Muscle of leg (tissue), 11 donors: ENCODE data around the gene SMAP2. TPM values are rescaled to one million over a fixed set of nuclear protein-coding genes. Genes with fewer than 3 reads are reported as not detected.

Experiments used
- DNase-seq: peaks from one replicate; pipeline ENCODE4 v3.0.0; 2013
- H3K27ac ChIP-seq: one replicate; pipeline ENCODE4 v1.5.1; 2013; ENCODE audit warnings: mild to moderate bottlenecking, low read length, control low read depth
- H3K27me3 ChIP-seq: one replicate; pipeline ENCODE4 v1.6.1; 2013; ENCODE audit warnings: low read length; ENCODE audit not compliant: control insufficient read depth, insufficient read depth
- H3K36me3 ChIP-seq: one replicate; pipeline ENCODE4 v1.6.1; 2013; ENCODE audit warnings: low read length; ENCODE audit not compliant: control insufficient read depth, insufficient read depth
- H3K4me1 ChIP-seq: one replicate; pipeline ENCODE4 v1.6.1; 2013; ENCODE audit warnings: low read length; ENCODE audit not compliant: control insufficient read depth, insufficient read depth
- H3K4me3 ChIP-seq: one replicate; pipeline ENCODE4 v1.5.1; 2013; ENCODE audit warnings: low read length, control low read depth
- H3K9me3 ChIP-seq: replicated peaks from 2 replicates; pipeline ENCODE4 v1.6.1; 2013; ENCODE audit warnings: low read depth, low read length; ENCODE audit not compliant: control insufficient read depth
- WGBS: methylation state at CpG from one replicate; pipeline ENCODE4 v1.1.5; 2013; ENCODE audit warnings: missing lambda C conversion rate; ENCODE audit not compliant: insufficient coverage; 5-methylcytosine and 5-hydroxymethylcytosine counted together
- polyA plus RNA-seq, 8 donors: library from polyadenylated mRNA; unstranded; fragments of 120-200 nt; gene quantifications; one replicate each; pipeline versions ENCODE4 v1.2.1 to v1.2.3, GENCODE V29; 2013; ENCODE audit warnings: inconsistent platforms in 1 of 8, low replicate concordance in 1 of 8; ENCODE audit not compliant: insufficient read length in 8 of 8, insufficient read depth in 1 of 8
- total RNA-seq: library from RNA; stranded (reverse); fragments of 120-200 nt; gene quantifications from one replicate; pipeline ENCODE4 v1.2.4, GENCODE V29; 2013

The SMAP2 gene
- total and polyA plus RNA-seq, 9 donors = 14.0 to 20.1 (median 16.7) TPM

DNA sequence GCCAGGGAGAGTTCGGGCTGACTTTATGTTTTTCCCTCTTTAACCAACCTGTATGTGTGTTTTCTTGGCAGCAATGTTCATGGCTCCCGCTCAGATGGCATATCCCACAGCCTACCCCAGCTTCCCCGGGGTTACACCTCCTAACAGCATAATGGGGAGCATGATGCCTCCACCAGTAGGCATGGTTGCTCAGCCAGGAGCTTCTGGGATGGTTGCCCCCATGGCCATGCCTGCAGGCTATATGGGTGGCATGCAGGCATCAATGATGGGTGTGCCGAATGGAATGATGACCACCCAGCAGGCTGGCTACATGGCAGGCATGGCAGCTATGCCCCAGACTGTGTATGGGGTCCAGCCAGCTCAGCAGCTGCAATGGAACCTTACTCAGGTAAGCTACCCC, 43.2 kb downstream of the SMAP2 start:
- WGBS = 89% methylated on average over 1 of the region's 4 CpGs
- no peaks in the 10 kb centered on the region for H3K27me3 ChIP-seq
- H3K4me3 ChIP-seq = no peak overlapping the region
- H3K4me1 ChIP-seq = peaks cover under 1% of the 10 kb centered on the region
- no peaks in the 10 kb centered on the region for H3K9me3 ChIP-seq
- no peak for DNase-seq
- no peak overlapping the region for H3K27ac ChIP-seq
- peaks cover 37% of the 10 kb centered on the region for H3K36me3 ChIP-seq

GRCh38 chr1:40421431-40422384, 48.2 kb downstream of the SMAP2 start:
- Histone ChIP-seq H3K27ac (no peak overlapping the region), H3K4me1 (peaks cover 2% of the 10 kb centered on the region), H3K27me3 (no peaks in the 10 kb centered on the region), H3K4me3 (no peak overlapping the region), H3K9me3 (no peaks in the 10 kb centered on the region), H3K36me3 (peaks cover 20% of the 10 kb centered on the region)
- 71% methylated on average over 5 of the region's 15 CpGs for WGBS
- peak; percentile 32 for DNase-seq

DNA sequence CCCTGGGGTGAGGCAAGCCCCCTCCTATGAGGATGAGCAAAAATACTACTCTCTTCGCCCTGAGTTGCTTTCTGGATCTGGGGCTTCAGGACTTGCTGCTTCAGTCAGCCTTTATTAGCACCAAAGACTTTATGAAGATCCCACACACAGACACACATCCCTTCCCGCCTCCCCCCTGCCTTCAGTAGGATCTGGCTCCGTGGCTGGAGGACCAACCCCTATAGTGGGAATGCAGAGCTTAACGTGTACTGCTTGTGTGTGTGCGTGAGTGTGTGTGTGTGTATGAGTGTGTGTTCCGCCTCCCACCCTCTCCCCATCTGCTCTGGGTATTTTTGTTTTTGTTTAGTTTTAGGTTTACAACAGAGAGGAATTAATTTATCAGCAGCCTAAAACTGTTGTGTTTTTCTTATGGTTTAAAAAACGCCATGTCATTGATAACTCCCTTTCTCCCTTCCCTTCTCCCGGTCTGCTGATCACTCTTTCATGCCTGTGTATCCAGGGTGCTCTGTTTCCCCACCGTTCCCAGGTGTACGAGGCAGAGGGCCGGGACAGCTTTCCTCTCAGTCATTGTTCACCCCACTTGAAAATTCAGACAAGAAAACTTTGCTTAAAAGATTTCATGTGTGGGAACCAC, 49.2 kb downstream of the SMAP2 start:
- Histone ChIP-seq H3K27me3 (no peaks in the 10 kb centered on the region), H3K27ac (no peak overlapping the region), H3K9me3 (no peaks in the 10 kb centered on the region), H3K4me3 (no peak overlapping the region), H3K36me3 (peaks cover 11% of the 10 kb centered on the region), H3K4me1 (peaks cover 2% of the 10 kb centered on the region)
- 82% methylated on average over 4 of the region's 11 CpGs for WGBS
- DNase-seq = no peak

DNA sequence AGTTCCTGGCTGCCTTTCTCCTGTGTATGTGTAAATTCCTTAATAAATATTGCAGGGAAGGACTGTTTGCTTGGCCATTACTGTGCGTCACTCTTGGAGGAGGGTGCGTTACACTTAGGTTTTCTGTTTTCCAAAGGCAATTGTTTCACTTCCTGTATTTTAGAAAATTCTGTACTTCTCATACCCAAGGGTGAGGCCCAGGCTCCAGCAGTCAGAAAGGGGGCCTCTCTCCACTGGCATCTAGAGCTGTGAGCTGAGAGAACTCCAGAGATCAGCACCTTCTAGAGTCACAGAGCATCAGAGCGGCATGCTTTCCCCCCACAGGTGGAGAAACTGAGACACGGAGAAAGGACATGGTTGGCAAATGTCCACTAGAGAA, 49.7 kb downstream of the SMAP2 start:
- Histone ChIP-seq H3K36me3 (peaks cover 11% of the 10 kb centered on the region), H3K27me3 (no peaks in the 10 kb centered on the region)
- WGBS = no CpG with 5 or more reads among the region's 4 CpGs

DNA sequence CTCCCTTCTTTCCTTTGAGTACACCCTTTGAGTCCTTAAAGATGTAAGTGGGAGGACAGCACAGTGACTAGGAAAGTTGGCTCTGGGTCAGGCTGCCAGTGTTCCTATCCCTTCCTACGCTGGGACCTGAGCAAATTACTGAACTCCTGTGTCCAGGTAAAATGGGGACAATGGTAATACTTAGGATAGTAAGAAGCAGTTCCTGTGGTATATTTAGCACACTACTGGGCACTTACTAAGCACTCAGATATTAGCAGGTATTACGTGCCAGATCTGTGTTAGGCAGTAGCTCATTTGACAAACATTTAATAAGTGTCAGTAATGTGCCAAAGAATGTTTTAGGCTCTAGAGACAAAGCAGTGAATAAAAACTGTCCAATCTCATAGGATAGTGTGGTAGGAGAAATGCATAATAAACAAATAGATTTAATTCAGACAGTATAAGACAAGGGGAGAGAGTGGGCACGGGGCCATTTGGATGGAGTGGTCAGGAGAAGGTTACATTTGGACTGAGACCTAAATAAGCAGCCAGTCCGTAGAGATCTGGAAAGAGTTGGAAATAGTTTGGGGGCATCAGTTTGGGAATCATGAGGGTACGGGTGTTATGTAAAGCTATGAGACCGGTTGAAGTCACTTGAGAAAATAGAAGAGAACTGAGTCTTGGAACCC, 50.6 kb downstream of the SMAP2 start:
- Histone ChIP-seq H3K27me3 (no peaks in the 10 kb centered on the region), H3K36me3 (peaks cover 11% of the 10 kb centered on the region), H3K27ac (no peak overlapping the region), H3K9me3 (no peaks in the 10 kb centered on the region), H3K4me1 (peaks cover 2% of the 10 kb centered on the region), H3K4me3 (no peak overlapping the region)
- DNase-seq = no peak
- 89% methylated on average over 5 of the region's 6 CpGs for WGBS

More for the DNA sequence above, 49.7 kb downstream of the SMAP2 start:
- no peaks in the 10 kb centered on the region for H3K9me3 ChIP-seq
- peak; percentile 62 for DNase-seq
- peaks cover 2% of the 10 kb centered on the region for H3K4me1 ChIP-seq
- no peak overlapping the region for H3K27ac ChIP-seq
- no peak overlapping the region for H3K4me3 ChIP-seq

- DNase-seq = no peak
- H3K4me3 ChIP-seq = no peak overlapping the region
- 82% methylated on average over 3 of the region's 4 CpGs for WGBS
- peaks cover 2% of the 10 kb centered on the region for H3K4me1 ChIP-seq
- no peaks in the 10 kb centered on the region for H3K9me3 ChIP-seq
- H3K36me3 ChIP-seq = peaks cover 11% of the 10 kb centered on the region
- H3K27me3 ChIP-seq = no peaks in the 10 kb centered on the region
- H3K27ac ChIP-seq = no peak overlapping the region
These were observed 51.7 kb downstream of the SMAP2 start for GRCh38 chr1:40425198-40425597.

DNA sequence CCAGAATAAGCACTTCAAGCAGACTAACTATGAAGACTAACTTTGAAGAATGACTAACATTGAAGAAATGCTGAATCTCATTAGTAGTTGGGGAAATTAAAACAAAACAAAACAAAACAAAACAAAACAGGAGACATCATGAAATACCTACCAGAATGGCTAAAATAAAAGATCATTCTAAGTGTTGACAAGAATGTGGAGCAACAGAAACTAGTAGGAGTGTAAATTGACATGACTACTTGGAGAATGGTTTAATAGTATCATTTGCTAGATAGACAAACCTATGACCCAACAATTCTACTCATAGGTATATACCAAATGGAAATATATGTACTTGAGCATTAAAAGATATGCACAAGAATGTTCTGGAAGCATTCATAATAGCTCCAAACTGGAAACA, 57.9 kb downstream of the SMAP2 start:
- H3K36me3 ChIP-seq = no peaks in the 10 kb centered on the region

GRCh38 chr1:40432644-40433390, 59.3 kb downstream of the SMAP2 start:
- H3K27me3 ChIP-seq = no peaks in the 10 kb centered on the region
- no peaks in the 10 kb centered on the region for H3K9me3 ChIP-seq
- peaks cover 3% of the 10 kb centered on the region for H3K4me1 ChIP-seq
- H3K27ac ChIP-seq = no peak overlapping the region
- no peak for DNase-seq
- no CpG with 5 or more reads among the region's 3 CpGs for whole genome bisulfite sequencing
- no peak overlapping the region for H3K4me3 ChIP-seq
- H3K36me3 ChIP-seq = no peaks in the 10 kb centered on the region

More for the DNA sequence above, 57.9 kb downstream of the SMAP2 start:
- H3K9me3 ChIP-seq = no peaks in the 10 kb centered on the region
- H3K27ac ChIP-seq = no peak overlapping the region
- H3K4me3 ChIP-seq = no peak overlapping the region
- DNase-seq = no peak
- H3K4me1 ChIP-seq = no peaks in the 10 kb centered on the region
- H3K27me3 ChIP-seq = no peaks in the 10 kb centered on the region

DNA sequence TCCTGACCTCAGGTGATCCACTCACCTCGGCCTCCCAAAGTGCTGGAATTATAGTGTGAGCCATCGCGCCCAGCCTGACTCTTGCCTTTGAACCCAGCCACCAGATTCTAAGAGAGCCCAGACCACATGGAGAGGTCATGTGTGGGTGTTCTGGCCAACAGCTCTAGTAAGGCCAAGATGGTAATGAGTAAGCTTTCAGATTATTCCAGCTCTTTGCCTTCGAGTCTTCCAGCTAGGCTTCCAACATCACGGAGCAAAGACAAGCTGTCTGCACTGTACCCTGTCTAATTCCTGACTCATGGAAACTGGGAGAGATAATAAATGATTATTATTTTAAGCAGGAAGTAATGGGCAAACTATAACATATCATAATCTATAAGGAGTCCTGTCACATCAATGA, 61.9 kb downstream of the SMAP2 start:
- Histone ChIP-seq H3K27ac (no peak overlapping the region), H3K9me3 (no peaks in the 10 kb centered on the region), H3K27me3 (no peaks in the 10 kb centered on the region), H3K36me3 (no peaks in the 10 kb centered on the region), H3K4me3 (no peak overlapping the region), H3K4me1 (peaks cover 3% of the 10 kb centered on the region)
- no CpG with 5 or more reads among the region's 5 CpGs for WGBS
- DNase-seq = no peak
